Natural killer cell (primary cell): ENCODE data around the gene ANKH. TPM values are rescaled to one million over a fixed set of nuclear protein-coding genes. Genes with fewer than 3 reads are reported as not detected.

Source experiments
- ATAC-seq, 3 donors: fragments of 150-1000 bp in 2 of 3; fragments of 200-7000 bp in 1 of 3; cut with Tn5 transposase; 1 replicate in 1 of 3; 2 replicates in 2 of 3; pipeline ENCODE4 v1.10.0; 2021; ENCODE audit warnings: mild to moderate bottlenecking in 2 of 3, moderate library complexity in 2 of 3
- DNase-seq, 2 donors: peaks; one replicate each; pipeline versions ENCODE4 v3.0.0 to v3.0.0-alpha.2; 2013 to 2021; ENCODE audit warnings: mixed read lengths in 1 of 2
- H3K27ac ChIP-seq: one replicate; pipeline ENCODE4 v1.5.1; 2013; ENCODE audit warnings: mild to moderate bottlenecking, low read length
- H3K27me3 ChIP-seq: one replicate; pipeline ENCODE4 v1.6.1; 2013; ENCODE audit warnings: low read length; ENCODE audit not compliant: control insufficient read depth, insufficient read depth
- H3K36me3 ChIP-seq: one replicate; pipeline ENCODE4 v1.6.1; 2013; ENCODE audit warnings: low read length; ENCODE audit not compliant: control insufficient read depth, insufficient read depth
- H3K4me1 ChIP-seq: one replicate; pipeline ENCODE4 v1.6.1; 2013; ENCODE audit warnings: low read length; ENCODE audit not compliant: control insufficient read depth, insufficient read depth
- H3K4me3 ChIP-seq: one replicate; pipeline ENCODE4 v1.5.1; 2013; ENCODE audit warnings: low read length
- H3K9me3 ChIP-seq: one replicate; pipeline ENCODE4 v1.6.1; 2013; ENCODE audit warnings: low read length; ENCODE audit not compliant: control insufficient read depth, insufficient read depth
- H3K27ac Mint-ChIP-seq, 2 donors: one replicate each; pipeline ENCODE4 v1.8.0; 2022; ENCODE audit warnings: mild to moderate bottlenecking in 2 of 2, mixed read lengths in 2 of 2, moderate library complexity in 1 of 2
- H3K27me3 Mint-ChIP-seq, 2 donors: one replicate each; pipeline ENCODE4 v1.8.0; 2022; ENCODE audit warnings: low read depth in 2 of 2, mixed read lengths in 2 of 2
- H3K36me3 Mint-ChIP-seq: one replicate; pipeline ENCODE4 v1.8.0; 2022; ENCODE audit warnings: mixed read lengths
- H3K4me1 Mint-ChIP-seq, 2 donors: one replicate each; pipeline ENCODE4 v1.8.0; 2022; ENCODE audit warnings: mixed read lengths in 2 of 2
- H3K4me3 Mint-ChIP-seq: one replicate; pipeline ENCODE4 v1.8.0; 2022; ENCODE audit warnings: mild to moderate bottlenecking, moderate library complexity, mixed read lengths
- H3K9me3 Mint-ChIP-seq, 2 donors: one replicate each; pipeline ENCODE4 v1.8.0; 2022; ENCODE audit warnings: mixed read lengths in 2 of 2
- CTCF ChIP-seq: fragments of 200-600 bp; IDR thresholded peaks from one replicate; pipeline ENCODE4 v1.8.0; 2022; ENCODE audit warnings: antibody characterized with exemption
- WGBS: methylation state at CpG from one replicate; pipeline ENCODE4 v1.1.7; 2013; ENCODE audit warnings: missing lambda C conversion rate; ENCODE audit not compliant: insufficient coverage; 5-methylcytosine and 5-hydroxymethylcytosine counted together
- intact Hi-C: fragments of 100-400 bp; cut with micrococcal nuclease; formaldehyde crosslinking; loops from one replicate; pipeline ENCODE4 v1.14.2; 2022
- total RNA-seq, 4 donors: library from RNA; stranded (reverse); fragments of 120-200 nt in 1 of 4; gene quantifications; one replicate each; pipeline versions ENCODE4 v1.2.3 to v1.2.4, GENCODE V29; 2013 to 2022

Gene ANKH
- total RNA-seq, 3 donors from 2014 or later (not counting 1 experiment from before 2014, with no cell fraction given) = 52.9 to 78.0 (median 63.8) TPM

- no peaks in the 10 kb centered on the region for H3K9me3 ChIP-seq
- intact Hi-C loops = no loop called here
- H3K36me3 ChIP-seq = peaks cover 7% of the 10 kb centered on the region
- H3K4me1 Mint-ChIP-seq = peaks cover 0 to 6% of the 10 kb centered on the region in 2 donors
- no peaks in the 10 kb centered on the region for H3K27me3 ChIP-seq
- H3K9me3 Mint-ChIP-seq = no peaks in the 10 kb centered on the region
- H3K27ac ChIP-seq = no peak overlapping the region
- ATAC-seq = no peak
- H3K27ac Mint-ChIP-seq = no peak overlapping the region
- over 99% methylated on average over 6 of the region's 6 CpGs for WGBS
- no peak for TF ChIP-seq CTCF
- no peak overlapping the region for H3K4me3 ChIP-seq
- H3K4me3 Mint-ChIP-seq = no peak overlapping the region
- H3K36me3 Mint-ChIP-seq = peaks cover 26% of the 10 kb centered on the region
- H3K27me3 Mint-ChIP-seq = no peaks in the 10 kb centered on the region
- H3K4me1 ChIP-seq = no peaks in the 10 kb centered on the region
- no peak for DNase-seq
Observed at GRCh38 chr5:14753292-14753691, 118.3 kb downstream of the ANKH start.

- intact Hi-C loops = no loop called here
- DNase-seq = no peak
- Mint-ChIP-seq H3K27ac (peak overlapping the region in 1 of 2 donors; percentile 2), H3K27me3 (no peaks in the 10 kb centered on the region), H3K36me3 (peaks cover 26% of the 10 kb centered on the region), H3K9me3 (no peaks in the 10 kb centered on the region), H3K4me1 (peaks cover 0 to 6% of the 10 kb centered on the region in 2 donors), H3K4me3 (no peak overlapping the region)
- Histone ChIP-seq H3K27me3 (no peaks in the 10 kb centered on the region), H3K27ac (no peak overlapping the region), H3K9me3 (no peaks in the 10 kb centered on the region), H3K36me3 (peaks cover 9% of the 10 kb centered on the region), H3K4me3 (no peak overlapping the region), H3K4me1 (no peaks in the 10 kb centered on the region)
- WGBS = 87% methylated on average over 6 of the region's 6 CpGs
- ATAC-seq = no peak
- no peak for TF ChIP-seq CTCF
Observed at GRCh38 chr5:14752497-14753071, 119.0 kb downstream of the ANKH start.

GRCh38 chr5:14750712-14751111 is 120.9 kb downstream of the ANKH start:
- Mint-ChIP-seq H3K27me3 (no peaks in the 10 kb centered on the region), H3K9me3 (no peaks in the 10 kb centered on the region), H3K4me3 (no peak overlapping the region), H3K36me3 (peaks cover 26% of the 10 kb centered on the region), H3K27ac (no peak overlapping the region), H3K4me1 (peaks cover 7 to 14% of the 10 kb centered on the region in 2 donors)
- intact Hi-C loops = no loop called here
- no peak for TF ChIP-seq CTCF
- no peak for ATAC-seq
- Histone ChIP-seq H3K4me1 (peaks cover 4% of the 10 kb centered on the region), H3K4me3 (no peak overlapping the region), H3K9me3 (no peaks in the 10 kb centered on the region), H3K36me3 (peaks cover 9% of the 10 kb centered on the region), H3K27me3 (no peaks in the 10 kb centered on the region), H3K27ac (no peak overlapping the region)
- no peak for DNase-seq
- WGBS = 96% methylated on average over 5 of the region's 5 CpGs

GRCh38 chr5:14749579-14750101 is 121.9 kb downstream of the ANKH start:
- no peak overlapping the region for H3K27ac ChIP-seq
- H3K9me3 ChIP-seq = no peaks in the 10 kb centered on the region
- no peaks in the 10 kb centered on the region for H3K27me3 ChIP-seq
- Mint-ChIP-seq H3K4me3 (no peak overlapping the region), H3K36me3 (peaks cover 26% of the 10 kb centered on the region), H3K9me3 (no peaks in the 10 kb centered on the region), H3K4me1 (peaks cover 16% of the 10 kb centered on the region in 2 donors), H3K27ac (no peak overlapping the region), H3K27me3 (no peaks in the 10 kb centered on the region)
- ATAC-seq (no peak), DNase-seq (no peak)
- peaks cover 14% of the 10 kb centered on the region for H3K4me1 ChIP-seq
- intact Hi-C loops = no loop called here
- no peak for TF ChIP-seq CTCF
- 98% methylated on average over 3 of the region's 4 CpGs for WGBS
- H3K36me3 ChIP-seq = peaks cover 7% of the 10 kb centered on the region
- no peak overlapping the region for H3K4me3 ChIP-seq
